GM19372 (cell line): ENCODE measurements around the gene PLPP1.

ENCODE experiments used
- ATAC-seq: cut with Tn5 transposase; IDR thresholded peaks from one replicate; pipeline ENCODE4 v1.9.1; 2021; ENCODE audit warnings: mild to moderate bottlenecking, low read depth, moderate library complexity; ENCODE audit not compliant: unreplicated experiment

PLPP1 gene

GRCh38 chr5:55415071-55415470 is 119.7 kb downstream of the PLPP1 start:
- ATAC-seq: no peak

- no peak for ATAC-seq
Observed at GRCh38 chr5:55413644-55414043, 121.1 kb downstream of the PLPP1 start.

- no peak for ATAC-seq
Observed at GRCh38 chr5:55411876-55412275, 122.9 kb downstream of the PLPP1 start.

- no peak for ATAC-seq
Observed at GRCh38 chr5:55410845-55411244, 123.9 kb downstream of the PLPP1 start.

- no peak for ATAC-seq
Observed at GRCh38 chr5:55409775-55410174, 125.0 kb downstream of the PLPP1 start.

- ATAC-seq: no peak
Observed at GRCh38 chr5:55407984-55408383, 126.8 kb downstream of the PLPP1 start.

- no peak for ATAC-seq
Observed at GRCh38 chr5:55407059-55407684, 127.6 kb downstream of the PLPP1 start.

- ATAC-seq: no peak
Observed at GRCh38 chr5:55406292-55406691, 128.5 kb downstream of the PLPP1 start.

GRCh38 chr5:55402199-55402598 is 132.6 kb downstream of the PLPP1 start:
- ATAC-seq: no peak

GRCh38 chr5:55393501-55394175 is 141.1 kb downstream of the PLPP1 start:
- no peak for ATAC-seq

- no peak for ATAC-seq
Observed at GRCh38 chr5:55392669-55393068, 142.1 kb downstream of the PLPP1 start.

GRCh38 chr5:55391707-55392106 is 143.1 kb downstream of the PLPP1 start:
- ATAC-seq: no peak

GRCh38 chr5:55387865-55388264 is 146.9 kb downstream of the PLPP1 start:
- ATAC-seq: no peak

- no peak for ATAC-seq
Observed at GRCh38 chr5:55386356-55386755, 148.4 kb downstream of the PLPP1 start.

GRCh38 chr5:55385846-55386245 is 148.9 kb downstream of the PLPP1 start:
- ATAC-seq: no peak

GRCh38 chr5:55385227-55385626 is 149.5 kb downstream of the PLPP1 start:
- ATAC-seq: no peak

- no peak for ATAC-seq
Observed at GRCh38 chr5:55384072-55384471, 150.7 kb downstream of the PLPP1 start.

- ATAC-seq: no peak
Observed at GRCh38 chr5:55383254-55383653, 151.5 kb downstream of the PLPP1 start.

GRCh38 chr5:55377810-55378209 is 157.0 kb downstream of the PLPP1 start:
- no peak for ATAC-seq
